ENCODE results near the gene RETREG1.

DNA sequence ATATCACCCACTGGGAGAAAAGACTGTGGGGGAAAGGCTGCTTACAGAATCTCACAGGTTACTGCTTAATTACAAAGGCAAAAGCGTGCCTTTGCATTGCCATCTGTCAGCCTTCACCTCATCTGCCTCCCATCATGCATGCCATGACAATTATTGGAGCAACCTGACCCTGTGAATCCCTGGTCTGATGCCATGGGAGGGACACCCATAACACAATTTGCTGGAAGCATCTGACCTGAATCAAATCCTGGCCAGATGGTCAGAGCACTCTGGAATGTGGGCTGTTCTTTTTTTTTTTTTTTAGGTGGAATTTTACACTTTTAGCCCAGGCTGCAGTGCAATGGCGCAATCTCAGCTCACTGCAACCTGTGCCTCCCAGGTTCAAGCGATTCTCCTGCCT lies 11.6 kb upstream of the RETREG1 start:
- TF ChIP-seq, protein P1, sequence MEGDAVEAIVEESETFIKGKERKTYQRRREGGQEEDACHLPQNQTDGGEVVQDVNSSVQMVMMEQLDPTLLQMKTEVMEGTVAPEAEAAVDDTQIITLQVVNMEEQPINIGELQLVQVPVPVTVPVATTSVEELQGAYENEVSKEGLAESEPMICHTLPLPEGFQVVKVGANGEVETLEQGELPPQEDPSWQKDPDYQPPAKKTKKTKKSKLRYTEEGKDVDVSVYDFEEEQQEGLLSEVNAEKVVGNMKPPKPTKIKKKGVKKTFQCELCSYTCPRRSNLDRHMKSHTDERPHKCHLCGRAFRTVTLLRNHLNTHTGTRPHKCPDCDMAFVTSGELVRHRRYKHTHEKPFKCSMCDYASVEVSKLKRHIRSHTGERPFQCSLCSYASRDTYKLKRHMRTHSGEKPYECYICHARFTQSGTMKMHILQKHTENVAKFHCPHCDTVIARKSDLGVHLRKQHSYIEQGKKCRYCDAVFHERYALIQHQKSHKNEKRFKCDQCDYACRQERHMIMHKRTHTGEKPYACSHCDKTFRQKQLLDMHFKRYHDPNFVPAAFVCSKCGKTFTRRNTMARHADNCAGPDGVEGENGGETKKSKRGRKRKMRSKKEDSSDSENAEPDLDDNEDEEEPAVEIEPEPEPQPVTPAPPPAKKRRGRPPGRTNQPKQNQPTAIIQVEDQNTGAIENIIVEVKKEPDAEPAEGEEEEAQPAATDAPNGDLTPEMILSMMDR (IDR thresholded peaks at IDR 0.05; ENCODE audit: poor library complexity): no peak
- no peak for TF ChIP-seq EZH2 (IDR thresholded peaks at IDR 0.05; ENCODE audit: borderline replicate concordance)
